HG03575 (cell line): ENCODE measurements around the gene GPC6.

ENCODE experiments used
- ATAC-seq: cut with Tn5 transposase; IDR thresholded peaks from one replicate; pipeline ENCODE4 v1.9.1; 2021; ENCODE audit not compliant: unreplicated experiment, insufficient number of reproducible peaks, low FRiP score; ENCODE audit errors: extremely low read depth

GPC6 gene

GRCh38 chr13:93948162-93948922 lies 721.7 kb downstream of the GPC6 start:
- no peak for ATAC-seq

GRCh38 chr13:93951108-93951507 lies 724.5 kb downstream of the GPC6 start:
- no peak for ATAC-seq

- ATAC-seq = no peak
Measured at GRCh38 chr13:93951951-93952350, 725.3 kb downstream of the GPC6 start.

GRCh38 chr13:93953841-93954240 lies 727.2 kb downstream of the GPC6 start:
- no peak for ATAC-seq

- ATAC-seq = no peak
Measured at GRCh38 chr13:93955904-93956303, 729.3 kb downstream of the GPC6 start.

- no peak for ATAC-seq
Measured at GRCh38 chr13:93956426-93956825, 729.8 kb downstream of the GPC6 start.

GRCh38 chr13:93957371-93957770 lies 730.8 kb downstream of the GPC6 start:
- ATAC-seq = no peak

- ATAC-seq = no peak
Measured at GRCh38 chr13:93959796-93960533, 733.4 kb downstream of the GPC6 start.

GRCh38 chr13:93963266-93964145 lies 736.9 kb downstream of the GPC6 start:
- ATAC-seq = no peak

- no peak for ATAC-seq
Measured at GRCh38 chr13:93964146-93964512, 737.5 kb downstream of the GPC6 start.

- no peak for ATAC-seq
Measured at GRCh38 chr13:93965587-93965986, 739.0 kb downstream of the GPC6 start.

GRCh38 chr13:93966267-93966936 lies 739.8 kb downstream of the GPC6 start:
- no peak for ATAC-seq

- no peak for ATAC-seq
Measured at GRCh38 chr13:93967286-93967685, 740.7 kb downstream of the GPC6 start.

GRCh38 chr13:93975242-93975641 lies 748.6 kb downstream of the GPC6 start:
- no peak for ATAC-seq

GRCh38 chr13:93976528-93976927 lies 749.9 kb downstream of the GPC6 start:
- ATAC-seq = no peak

- no peak for ATAC-seq
Measured at GRCh38 chr13:93977986-93978385, 751.4 kb downstream of the GPC6 start.

- no peak for ATAC-seq
Measured at GRCh38 chr13:93981426-93981977, 754.9 kb downstream of the GPC6 start.

- ATAC-seq = no peak
Measured at GRCh38 chr13:93982179-93982918, 755.7 kb downstream of the GPC6 start.
